WTC11 (cell line): Measurements from ENCODE around the gene PPIP5K2. TPM values are rescaled to one million over a fixed set of nuclear protein-coding genes. Genes with fewer than 3 reads are reported as not detected.

Experiments
- ATAC-seq: fragments of 200-7000 bp; cut with Tn5 transposase; 2 replicates; pipeline ENCODE4 v1.10.0; 2021; ENCODE audit warnings: mild to moderate bottlenecking, moderate library complexity
- CTCF ChIA-PET: fragments of 300-600 bp; sonication (Branson Sonifier 250); formaldehyde crosslinking; loops from one replicate; lab custom pipeline; 2021; ENCODE audit warnings: antibody characterized with exemption; lab: Charles Lee
- POLR2A ChIA-PET: fragments of 350-600 bp; sonication (Branson Sonifier 250); formaldehyde crosslinking; loops from one replicate; lab custom pipeline; 2021; ENCODE audit warnings: antibody characterized with exemption; lab: Charles Lee
- DNase-seq: peaks from one replicate; pipeline ENCODE4 v3.0.0; 2021; ENCODE audit warnings: low spot score
- H3K27ac Mint-ChIP-seq: 2 replicates; pipeline ENCODE4 v1.8.0; 2021; ENCODE audit warnings: mixed read lengths
- H3K27me3 Mint-ChIP-seq: 2 replicates; pipeline ENCODE4 v1.8.0; 2021; ENCODE audit warnings: low read depth, mild to moderate bottlenecking, moderate library complexity, mixed read lengths
- H3K36me3 Mint-ChIP-seq: 2 replicates; pipeline ENCODE4 v1.8.0; 2021; ENCODE audit warnings: mixed read lengths
- H3K4me1 Mint-ChIP-seq: 2 replicates; pipeline ENCODE4 v1.8.0; 2022; ENCODE audit warnings: mixed read lengths
- H3K4me3 Mint-ChIP-seq: 2 replicates; pipeline ENCODE4 v1.8.0; 2021; ENCODE audit warnings: mild to moderate bottlenecking, moderate library complexity, mixed read lengths
- H3K9me3 Mint-ChIP-seq: 2 replicates; pipeline ENCODE4 v1.8.0; 2021; ENCODE audit warnings: mixed read lengths
- AR ChIP-seq: fragments of 250-450 bp; sonication (Bioruptor Pico); IDR thresholded peaks from 2 replicates; pipeline ENCODE4 v1.9.0; 2021; ENCODE audit warnings: mild to moderate bottlenecking
- ATF1 ChIP-seq: sonication (generic); formaldehyde crosslinking; IDR thresholded peaks from 2 replicates; pipeline ENCODE4 v1.8.1; 2023; ENCODE audit warnings: mild to moderate bottlenecking, moderate library complexity, missing genetic modification reagents
- ATF6 ChIP-seq: sonication (generic); formaldehyde crosslinking; IDR thresholded peaks from 2 replicates; pipeline ENCODE4 v1.8.1; 2023; ENCODE audit warnings: mild to moderate bottlenecking, missing genetic modification reagents
- CTCF ChIP-seq: fragments of 200-600 bp; IDR thresholded peaks from 2 replicates; pipeline ENCODE4 v1.8.0; 2022; ENCODE audit warnings: antibody characterized with exemption
- ELF4 ChIP-seq: sonication (generic); formaldehyde crosslinking; IDR thresholded peaks from 2 replicates; pipeline ENCODE4 v1.8.1; 2022; ENCODE audit warnings: low read depth, mild to moderate bottlenecking, moderate library complexity, missing genetic modification reagents
- JAZF1 ChIP-seq: fragments of 250-450 bp; sonication (Bioruptor Pico); IDR thresholded peaks from 2 replicates; pipeline ENCODE4 v1.9.0; 2021; ENCODE audit warnings: moderate library complexity, mild to moderate bottlenecking, inconsistent platforms
- MLX ChIP-seq: sonication (generic); formaldehyde crosslinking; IDR thresholded peaks from 2 replicates; pipeline ENCODE4 v1.8.1; 2023; ENCODE audit warnings: mild to moderate bottlenecking, missing genetic modification reagents, moderate library complexity
- NFYB ChIP-seq: sonication (generic); formaldehyde crosslinking; conservative IDR thresholded peaks from 2 replicates; pipeline ENCODE4 v1.8.0; 2022; ENCODE audit warnings: low read depth, missing genetic modification reagents
- PREB ChIP-seq: sonication (generic); formaldehyde crosslinking; IDR thresholded peaks from 2 replicates; pipeline ENCODE4 v1.8.1; 2022; ENCODE audit warnings: mild to moderate bottlenecking, missing genetic modification reagents, moderate library complexity, borderline replicate concordance
- PRRX2 ChIP-seq: fragments of 250-450 bp; sonication (Bioruptor Pico); IDR thresholded peaks from 2 replicates; pipeline ENCODE4 v1.8.0; 2021; ENCODE audit warnings: mild to moderate bottlenecking
- SOX15 ChIP-seq: fragments of 250-450 bp; sonication (Bioruptor Pico); IDR thresholded peaks from 2 replicates; pipeline ENCODE4 v1.9.0; 2021; ENCODE audit warnings: mild to moderate bottlenecking
- USF2 ChIP-seq: sonication (generic); formaldehyde crosslinking; IDR thresholded peaks from 2 replicates; pipeline ENCODE4 v1.8.1; 2023; ENCODE audit warnings: mild to moderate bottlenecking, missing genetic modification reagents, moderate library complexity
- ZNF219 ChIP-seq: sonication (generic); formaldehyde crosslinking; IDR thresholded peaks from 2 replicates; pipeline ENCODE4 v1.8.0; 2023; ENCODE audit warnings: missing genetic modification reagents, mild to moderate bottlenecking, borderline replicate concordance
- ZNF232 ChIP-seq: sonication (generic); formaldehyde crosslinking; IDR thresholded peaks from 2 replicates; pipeline ENCODE4 v1.8.0; 2022; ENCODE audit warnings: mild to moderate bottlenecking, missing genetic modification reagents
- ZNF532 ChIP-seq: fragments of 250-450 bp; sonication (Bioruptor Pico); IDR thresholded peaks from 2 replicates; pipeline ENCODE4 v1.9.0; 2021; ENCODE audit warnings: mild to moderate bottlenecking, borderline replicate concordance
- ZSCAN18 ChIP-seq: fragments of 250-450 bp; sonication (Bioruptor Pico); IDR thresholded peaks from 2 replicates; pipeline ENCODE4 v2.1.2; 2022; ENCODE audit warnings: mild to moderate bottlenecking, moderate library complexity
- total RNA-seq: library from RNA; stranded (reverse); gene quantifications from 3 replicates; pipeline ENCODE4 v1.2.3, GENCODE V29; 2021

The PPIP5K2 gene
- total RNA-seq, 1 experiment from 2014 or later, result 67.6 TPM

- Mint-ChIP-seq H3K9me3 (peaks cover 2% of the 10 kb centered on the region), H3K36me3 (0 out of 2 replicates have a peak, but pooled peaks cover under 1% of the 10 kb centered on the region), H3K4me3 (no peak overlapping the region), H3K27me3 (no peaks in the 10 kb centered on the region), H3K4me1 (no peaks in the 10 kb centered on the region; the same call in 1 of the 2 replicates), H3K27ac (no peak overlapping the region)
- POLR2A ChIA-PET, result no interaction called here
- CTCF ChIA-PET, result interaction anchor here (0.7 kb wide), 1 partner anchor 272 kb away, joined by 3 read pairs; no protein-coding TSS in a partner anchor
- TF ChIP-seq ZNF232 (CRISPR knock-in tag), result no peak
- no peak for TF ChIP-seq SOX15 (CRISPR knock-in tag)
- TF ChIP-seq USF2 (CRISPR knock-in tag), result no peak
- no peak for TF ChIP-seq ZSCAN18 (CRISPR knock-in tag)
- no peak for TF ChIP-seq ELF4
- TF ChIP-seq MLX (CRISPR knock-in tag), result no peak
- no peak for TF ChIP-seq ZNF219 (CRISPR knock-in tag)
- no peak for TF ChIP-seq ATF1 (CRISPR knock-in tag)
- TF ChIP-seq CTCF, result no peak
- no peak for TF ChIP-seq AR (CRISPR knock-in tag)
- no peak for TF ChIP-seq NFYB
- no peak for TF ChIP-seq PREB (CRISPR knock-in tag)
- TF ChIP-seq PRRX2 (CRISPR knock-in tag), result no peak
- TF ChIP-seq JAZF1, result no peak
- ATAC-seq (no peak), DNase-seq (no peak)
Measured at GRCh38 chr5:103247118-103247517, 127.0 kb downstream of the PPIP5K2 start.

- no peaks in the 10 kb centered on the region; the same call in 1 of the 2 replicates for H3K9me3 Mint-ChIP-seq
- H3K4me1 Mint-ChIP-seq, result no peaks in the 10 kb centered on the region
- H3K27ac Mint-ChIP-seq, result no peak overlapping the region
- H3K4me3 Mint-ChIP-seq, result no peak overlapping the region
- ChIA-PET CTCF (no interaction called here), POLR2A (no interaction called here)
- H3K27me3 Mint-ChIP-seq, result no peaks in the 10 kb centered on the region
- ATAC-seq (no peak), DNase-seq (no peak)
- no peaks in the 10 kb centered on the region for H3K36me3 Mint-ChIP-seq
- TF ChIP-seq ZNF232 (CRISPR knock-in tag), result no peak
- TF ChIP-seq AR (CRISPR knock-in tag), result no peak
- no peak for TF ChIP-seq ZNF532
- TF ChIP-seq ATF6, result no peak
Measured at GRCh38 chr5:103249068-103249467, 129.0 kb downstream of the PPIP5K2 start.
